ENCODE results near the gene TGM4.

GRCh38 chr3:44962621-44963393, 88.4 kb downstream of the TGM4 start:
- no peak for TF ChIP-seq EP300 (IDR thresholded peaks at IDR 0.05)
- TF ChIP-seq, protein P1, sequence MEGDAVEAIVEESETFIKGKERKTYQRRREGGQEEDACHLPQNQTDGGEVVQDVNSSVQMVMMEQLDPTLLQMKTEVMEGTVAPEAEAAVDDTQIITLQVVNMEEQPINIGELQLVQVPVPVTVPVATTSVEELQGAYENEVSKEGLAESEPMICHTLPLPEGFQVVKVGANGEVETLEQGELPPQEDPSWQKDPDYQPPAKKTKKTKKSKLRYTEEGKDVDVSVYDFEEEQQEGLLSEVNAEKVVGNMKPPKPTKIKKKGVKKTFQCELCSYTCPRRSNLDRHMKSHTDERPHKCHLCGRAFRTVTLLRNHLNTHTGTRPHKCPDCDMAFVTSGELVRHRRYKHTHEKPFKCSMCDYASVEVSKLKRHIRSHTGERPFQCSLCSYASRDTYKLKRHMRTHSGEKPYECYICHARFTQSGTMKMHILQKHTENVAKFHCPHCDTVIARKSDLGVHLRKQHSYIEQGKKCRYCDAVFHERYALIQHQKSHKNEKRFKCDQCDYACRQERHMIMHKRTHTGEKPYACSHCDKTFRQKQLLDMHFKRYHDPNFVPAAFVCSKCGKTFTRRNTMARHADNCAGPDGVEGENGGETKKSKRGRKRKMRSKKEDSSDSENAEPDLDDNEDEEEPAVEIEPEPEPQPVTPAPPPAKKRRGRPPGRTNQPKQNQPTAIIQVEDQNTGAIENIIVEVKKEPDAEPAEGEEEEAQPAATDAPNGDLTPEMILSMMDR (IDR thresholded peaks at IDR 0.05), result no peak
- no peak for TF ChIP-seq POLR2A (IDR thresholded peaks at IDR 0.05; ENCODE audit: low read depth)
- TF ChIP-seq POLR2AphosphoS5 (IDR thresholded peaks at IDR 0.05), result no peak

Data from esophagus muscularis mucosa (tissue), 4 donors.